ENCODE data around the gene NPTXR. TPM values are rescaled to one million over a fixed set of nuclear protein-coding genes. Genes with fewer than 3 reads are reported as not detected.

NPTXR gene
- total RNA-seq, 1 donor from 2014 or later, result 1.6 TPM

DNA sequence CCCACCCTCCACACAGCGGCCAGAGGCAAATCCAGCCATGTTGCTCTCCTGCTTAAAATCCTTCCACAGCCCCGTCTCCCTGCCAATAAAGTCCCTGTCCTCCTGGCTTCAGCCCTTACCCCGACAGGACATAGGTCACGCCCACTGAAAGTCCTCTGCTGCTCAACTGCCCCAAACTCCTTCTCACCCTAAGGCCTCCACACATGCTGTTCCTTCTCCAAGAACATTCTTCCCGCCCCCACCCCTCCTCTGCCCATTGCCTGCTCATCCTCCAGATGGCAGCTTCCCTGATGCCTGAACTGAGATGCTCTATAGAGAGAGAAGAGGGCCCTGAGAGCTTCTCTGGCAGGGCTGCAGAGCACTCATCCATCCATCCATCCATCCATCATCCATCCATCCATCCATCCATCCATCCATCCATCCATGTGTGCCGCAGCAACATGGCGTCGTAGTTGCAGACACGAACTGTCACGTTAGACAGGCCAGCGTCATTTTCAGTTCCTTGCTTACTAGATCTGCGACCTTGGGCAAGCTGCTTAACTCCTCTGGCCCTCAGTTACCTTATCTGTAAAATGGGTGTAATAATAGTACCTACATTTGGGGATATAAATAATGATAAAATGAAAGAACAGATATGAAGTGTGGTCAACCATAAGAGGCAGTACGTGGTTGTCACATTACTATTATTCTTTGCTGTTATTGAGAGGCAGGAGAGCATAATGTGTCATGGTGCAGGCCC lies 9.4 kb downstream of the NPTXR start:
- Histone ChIP-seq H3K27ac (ENCODE audit: low read depth, low read length) (no peak overlapping the region), H3K27me3 (ENCODE audit: control insufficient read depth in 3 of 3, insufficient read depth in 3 of 3, low read length in 3 of 3) (peaks cover 45 to 63% (median 50%) of the 10 kb centered on the region in 3 donors), H3K4me1 (ENCODE audit: control insufficient read depth in 3 of 3, insufficient read depth in 3 of 3, low read length in 3 of 3) (no peaks in the 10 kb centered on the region), H3K36me3 (ENCODE audit: control insufficient read depth in 3 of 3, insufficient read depth in 3 of 3, low read length in 3 of 3) (no peaks in the 10 kb centered on the region), H3K9ac (ENCODE audit: low read depth in 1 of 3, low read length in 3 of 3) (no peak overlapping the region), H3K4me3 (ENCODE audit: low read length in 3 of 3) (no peak overlapping the region), H3K9me3 (ENCODE audit: control insufficient read depth in 3 of 3, low read length in 3 of 3) (no peaks in the 10 kb centered on the region)

- Histone ChIP-seq H3K27ac (ENCODE audit: low read depth, low read length) (no peak overlapping the region), H3K9me3 (ENCODE audit: control insufficient read depth in 3 of 3, low read length in 3 of 3) (no peaks in the 10 kb centered on the region), H3K4me1 (ENCODE audit: control insufficient read depth in 3 of 3, insufficient read depth in 3 of 3, low read length in 3 of 3) (no peaks in the 10 kb centered on the region), H3K4me3 (ENCODE audit: low read length in 3 of 3) (no peak overlapping the region), H3K36me3 (ENCODE audit: control insufficient read depth in 3 of 3, insufficient read depth in 3 of 3, low read length in 3 of 3) (no peaks in the 10 kb centered on the region), H3K27me3 (ENCODE audit: control insufficient read depth in 3 of 3, insufficient read depth in 3 of 3, low read length in 3 of 3) (peaks cover 50 to 64% (median 52%) of the 10 kb centered on the region in 3 donors), H3K9ac (ENCODE audit: low read depth in 1 of 3, low read length in 3 of 3) (no peak overlapping the region)
Measured at GRCh38 chr22:38833061-38833460, 10.8 kb downstream of the NPTXR start.

- H3K27ac ChIP-seq (ENCODE audit: low read depth, low read length), result no peak overlapping the region
- peaks cover 50 to 60% (median 51%) of the 10 kb centered on the region in 3 donors for H3K27me3 ChIP-seq (ENCODE audit: control insufficient read depth in 3 of 3, insufficient read depth in 3 of 3, low read length in 3 of 3)
- H3K9ac ChIP-seq (ENCODE audit: low read depth in 1 of 3, low read length in 3 of 3), result no peak overlapping the region
- H3K9me3 ChIP-seq (ENCODE audit: control insufficient read depth in 3 of 3, low read length in 3 of 3), result no peaks in the 10 kb centered on the region
- H3K4me1 ChIP-seq (ENCODE audit: control insufficient read depth in 3 of 3, insufficient read depth in 3 of 3, low read length in 3 of 3), result no peaks in the 10 kb centered on the region
- H3K4me3 ChIP-seq (ENCODE audit: low read length in 3 of 3), result no peak overlapping the region
- H3K36me3 ChIP-seq (ENCODE audit: control insufficient read depth in 3 of 3, insufficient read depth in 3 of 3, low read length in 3 of 3), result no peaks in the 10 kb centered on the region
Measured at GRCh38 chr22:38832005-38832978, 11.5 kb downstream of the NPTXR start.

DNA sequence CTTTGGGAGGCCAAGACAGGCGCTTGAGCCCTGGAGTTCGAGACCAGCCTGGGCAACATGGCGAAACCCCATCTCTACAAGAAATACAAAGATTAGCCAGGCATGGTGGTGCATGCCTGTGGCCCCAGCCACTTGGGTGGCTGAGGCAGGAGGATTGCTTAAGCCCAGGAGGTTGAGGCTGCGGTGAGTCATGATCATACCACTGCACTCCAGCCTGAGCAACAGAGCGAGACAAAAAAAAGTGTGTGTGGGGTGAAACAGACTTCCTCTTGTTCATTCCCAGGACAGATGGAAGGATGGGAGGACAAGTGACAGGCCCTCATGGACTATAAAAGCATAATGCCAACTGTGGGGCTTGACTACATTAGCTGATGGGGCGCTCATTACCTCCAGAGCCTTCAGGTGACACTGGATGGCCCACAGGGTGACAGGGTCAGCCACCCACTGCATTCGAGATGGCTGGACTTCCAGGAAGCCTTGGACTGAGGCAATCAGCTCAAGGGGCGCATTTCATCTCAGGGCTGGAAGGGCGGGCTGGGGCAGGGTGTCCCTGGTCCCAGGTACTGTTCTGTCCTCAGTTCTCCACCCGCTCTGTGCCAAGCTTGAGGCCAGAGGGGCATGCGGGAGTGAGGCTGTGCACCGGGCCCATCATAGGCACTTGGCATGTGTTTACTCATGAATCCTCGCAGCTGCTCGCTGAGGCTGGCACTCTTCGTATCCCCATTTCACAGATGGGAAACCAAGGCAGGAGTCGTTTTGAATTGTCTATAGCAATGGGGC lies 12.5 kb downstream of the NPTXR start:
- Histone ChIP-seq H3K27ac (ENCODE audit: low read depth, low read length) (no peak overlapping the region), H3K27me3 (ENCODE audit: control insufficient read depth in 3 of 3, insufficient read depth in 3 of 3, low read length in 3 of 3) (peaks cover 48 to 54% (median 49%) of the 10 kb centered on the region in 3 donors), H3K9ac (ENCODE audit: low read depth in 1 of 3, low read length in 3 of 3) (no peak overlapping the region), H3K4me1 (ENCODE audit: control insufficient read depth in 3 of 3, insufficient read depth in 3 of 3, low read length in 3 of 3) (no peaks in the 10 kb centered on the region), H3K4me3 (ENCODE audit: low read length in 3 of 3) (no peak overlapping the region), H3K9me3 (ENCODE audit: control insufficient read depth in 3 of 3, low read length in 3 of 3) (no peaks in the 10 kb centered on the region), H3K36me3 (ENCODE audit: control insufficient read depth in 3 of 3, insufficient read depth in 3 of 3, low read length in 3 of 3) (no peaks in the 10 kb centered on the region)

DNA sequence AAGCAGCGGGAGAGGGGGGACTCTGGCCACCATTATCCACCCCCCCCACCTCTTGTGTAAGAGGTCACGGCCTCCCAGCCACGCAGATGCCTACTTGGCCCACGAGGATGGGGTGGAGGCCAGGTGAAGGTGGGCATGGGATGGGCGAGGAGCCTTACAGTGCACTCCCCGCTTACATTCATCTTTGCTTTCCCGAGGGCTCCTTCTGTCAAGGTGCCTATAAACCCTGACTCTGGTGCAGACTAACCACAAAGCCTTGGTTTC lies 13.1 kb downstream of the NPTXR start:
- Histone ChIP-seq H3K27me3 (ENCODE audit: control insufficient read depth in 3 of 3, insufficient read depth in 3 of 3, low read length in 3 of 3) (peaks cover 43 to 48% (median 46%) of the 10 kb centered on the region in 3 donors), H3K9ac (ENCODE audit: low read depth in 1 of 3, low read length in 3 of 3) (no peak overlapping the region)

GRCh38 chr22:38830026-38830844 lies 13.6 kb downstream of the NPTXR start:
- peaks cover 38 to 43% (median 42%) of the 10 kb centered on the region in 3 donors for H3K27me3 ChIP-seq (ENCODE audit: control insufficient read depth in 3 of 3, insufficient read depth in 3 of 3, low read length in 3 of 3)
- no peaks in the 10 kb centered on the region for H3K36me3 ChIP-seq (ENCODE audit: control insufficient read depth in 3 of 3, insufficient read depth in 3 of 3, low read length in 3 of 3)
- no peak overlapping the region for H3K9ac ChIP-seq (ENCODE audit: low read depth in 1 of 3, low read length in 3 of 3)

More for the DNA sequence above, 13.1 kb downstream of the NPTXR start:
- no peak overlapping the region for H3K27ac ChIP-seq (ENCODE audit: low read depth, low read length)
- H3K9me3 ChIP-seq (ENCODE audit: control insufficient read depth in 3 of 3, low read length in 3 of 3), result no peaks in the 10 kb centered on the region
- H3K4me1 ChIP-seq (ENCODE audit: control insufficient read depth in 3 of 3, insufficient read depth in 3 of 3, low read length in 3 of 3), result no peaks in the 10 kb centered on the region
- no peak overlapping the region for H3K4me3 ChIP-seq (ENCODE audit: low read length in 3 of 3)
- H3K36me3 ChIP-seq (ENCODE audit: control insufficient read depth in 3 of 3, insufficient read depth in 3 of 3, low read length in 3 of 3), result no peaks in the 10 kb centered on the region

GRCh38 chr22:38829485-38829884 lies 14.3 kb downstream of the NPTXR start:
- H3K27ac ChIP-seq (ENCODE audit: low read depth, low read length), result no peak overlapping the region
- no peak overlapping the region for H3K4me3 ChIP-seq (ENCODE audit: low read length in 3 of 3)
- H3K9me3 ChIP-seq (ENCODE audit: control insufficient read depth in 3 of 3, low read length in 3 of 3), result no peaks in the 10 kb centered on the region
- peaks cover 30 to 36% (median 35%) of the 10 kb centered on the region in 3 donors for H3K27me3 ChIP-seq (ENCODE audit: control insufficient read depth in 3 of 3, insufficient read depth in 3 of 3, low read length in 3 of 3)
- H3K4me1 ChIP-seq (ENCODE audit: control insufficient read depth in 3 of 3, insufficient read depth in 3 of 3, low read length in 3 of 3), result no peaks in the 10 kb centered on the region
- H3K9ac ChIP-seq (ENCODE audit: low read depth in 1 of 3, low read length in 3 of 3), result no peak overlapping the region
- H3K36me3 ChIP-seq (ENCODE audit: control insufficient read depth in 3 of 3, insufficient read depth in 3 of 3, low read length in 3 of 3), result no peaks in the 10 kb centered on the region

More at GRCh38 chr22:38830026-38830844, 13.6 kb downstream of the NPTXR start:
- H3K4me3 ChIP-seq (ENCODE audit: low read length in 3 of 3), result no peak overlapping the region
- H3K4me1 ChIP-seq (ENCODE audit: control insufficient read depth in 3 of 3, insufficient read depth in 3 of 3, low read length in 3 of 3), result no peaks in the 10 kb centered on the region
- H3K9me3 ChIP-seq (ENCODE audit: control insufficient read depth in 3 of 3, low read length in 3 of 3), result no peaks in the 10 kb centered on the region
- H3K27ac ChIP-seq (ENCODE audit: low read depth, low read length), result no peak overlapping the region

DNA sequence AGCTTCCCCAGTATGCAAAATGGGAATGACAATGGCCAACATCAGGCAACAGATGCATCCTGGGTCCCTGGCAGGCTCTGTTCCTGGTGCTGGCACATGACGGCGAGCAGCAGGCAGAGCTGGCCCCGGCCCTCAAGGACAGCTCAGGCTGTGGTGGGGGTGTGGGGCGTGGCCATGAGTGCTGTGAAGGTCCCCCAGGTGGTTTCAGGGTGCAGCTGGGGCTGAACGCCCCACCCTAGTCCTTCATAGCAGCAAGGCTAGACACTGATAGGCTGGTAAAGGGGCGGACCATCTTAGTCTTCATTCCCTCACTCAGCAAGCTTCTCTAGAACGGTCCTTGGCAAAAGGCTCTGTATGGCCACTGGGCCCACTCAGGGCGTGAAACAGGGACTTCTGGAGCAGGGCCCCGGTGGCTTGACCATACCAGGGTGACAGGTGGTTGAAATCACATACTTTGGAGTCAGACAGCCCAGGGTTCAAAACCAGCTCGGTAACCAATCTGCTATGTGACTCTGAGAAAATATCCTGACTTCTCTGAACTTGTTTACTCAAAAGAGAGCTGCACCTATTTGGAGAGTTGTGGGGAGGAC lies 15.1 kb downstream of the NPTXR start:
- Histone ChIP-seq H3K4me1 (ENCODE audit: control insufficient read depth in 3 of 3, insufficient read depth in 3 of 3, low read length in 3 of 3) (no peaks in the 10 kb centered on the region), H3K36me3 (ENCODE audit: control insufficient read depth in 3 of 3, insufficient read depth in 3 of 3, low read length in 3 of 3) (no peaks in the 10 kb centered on the region), H3K4me3 (ENCODE audit: low read length in 3 of 3) (no peak overlapping the region), H3K27me3 (ENCODE audit: control insufficient read depth in 3 of 3, insufficient read depth in 3 of 3, low read length in 3 of 3) (peaks cover 24 to 30% (median 28%) of the 10 kb centered on the region in 3 donors), H3K27ac (ENCODE audit: low read depth, low read length) (no peak overlapping the region), H3K9ac (ENCODE audit: low read depth in 1 of 3, low read length in 3 of 3) (no peak overlapping the region), H3K9me3 (ENCODE audit: control insufficient read depth in 3 of 3, low read length in 3 of 3) (no peaks in the 10 kb centered on the region)

GRCh38 chr22:38828191-38828590 lies 15.6 kb downstream of the NPTXR start:
- H3K9ac ChIP-seq (ENCODE audit: low read depth in 1 of 3, low read length in 3 of 3), result no peak overlapping the region
- no peaks in the 10 kb centered on the region for H3K36me3 ChIP-seq (ENCODE audit: control insufficient read depth in 3 of 3, insufficient read depth in 3 of 3, low read length in 3 of 3)

More at GRCh38 chr22:38828191-38828590, 15.6 kb downstream of the NPTXR start:
- Histone ChIP-seq H3K9me3 (ENCODE audit: control insufficient read depth in 3 of 3, low read length in 3 of 3) (no peaks in the 10 kb centered on the region), H3K27me3 (ENCODE audit: control insufficient read depth in 3 of 3, insufficient read depth in 3 of 3, low read length in 3 of 3) (peaks cover 24 to 27% (median 26%) of the 10 kb centered on the region in 3 donors), H3K27ac (ENCODE audit: low read depth, low read length) (no peak overlapping the region), H3K4me3 (ENCODE audit: low read length in 3 of 3) (no peak overlapping the region), H3K4me1 (ENCODE audit: control insufficient read depth in 3 of 3, insufficient read depth in 3 of 3, low read length in 3 of 3) (no peaks in the 10 kb centered on the region)
